ENCODE results near the gene PHLDB3. TPM values are rescaled to one million over a fixed set of nuclear protein-coding genes. Genes with fewer than 3 reads are reported as not detected.

The PHLDB3 gene
- total RNA-seq, 1 donor from 2014 or later: 15.8 TPM

GRCh38 chr19:43468354-43469159, 36.0 kb downstream of the PHLDB3 start:
- DNase-seq (ENCODE audit: low read depth): no peak
- TF ChIP-seq CTCF (conservative IDR thresholded peaks at IDR 0.05; ENCODE audit: low read depth, low read length): no peak

GRCh38 chr19:43467730-43468129, 36.8 kb downstream of the PHLDB3 start:
- DNase-seq (ENCODE audit: low read depth): no peak
- TF ChIP-seq CTCF (conservative IDR thresholded peaks at IDR 0.05; ENCODE audit: low read depth, low read length): no peak
- H3K4me3 ChIP-seq (ENCODE audit: low read depth, low read length): no peak overlapping the region

More at GRCh38 chr19:43468354-43469159, 36.0 kb downstream of the PHLDB3 start:
- no peak overlapping the region for H3K4me3 ChIP-seq (ENCODE audit: low read depth, low read length)

- no peak for TF ChIP-seq CTCF (conservative IDR thresholded peaks at IDR 0.05; ENCODE audit: low read depth, low read length)
- H3K4me3 ChIP-seq (ENCODE audit: low read depth, low read length): no peak overlapping the region
- no peak for DNase-seq (ENCODE audit: low read depth)
Observed at GRCh38 chr19:43467276-43467675, 37.3 kb downstream of the PHLDB3 start.

GRCh38 chr19:43466793-43467192, 37.8 kb downstream of the PHLDB3 start:
- TF ChIP-seq CTCF (conservative IDR thresholded peaks at IDR 0.05; ENCODE audit: low read depth, low read length): no peak
- DNase-seq (ENCODE audit: low read depth): no peak
- no peak overlapping the region for H3K4me3 ChIP-seq (ENCODE audit: low read depth, low read length)

- DNase-seq (ENCODE audit: low read depth): no peak
- no peak for TF ChIP-seq CTCF (conservative IDR thresholded peaks at IDR 0.05; ENCODE audit: low read depth, low read length)
- peak within 1 kb of the TSS; percentile 82 for H3K4me3 ChIP-seq (ENCODE audit: low read depth, low read length)
Observed at GRCh38 chr19:43465468-43466120, 39.0 kb downstream of the PHLDB3 start, which contains the start of gene LYPD3. Gene LYPD3 (minus strand): TSS chr19:43465608. CDS start chr19:43465571, 37 bp downstream.

- no peak for DNase-seq (ENCODE audit: low read depth)
- no peak for TF ChIP-seq CTCF (conservative IDR thresholded peaks at IDR 0.05; ENCODE audit: low read depth, low read length)
- peak overlapping the region; percentile 82 for H3K4me3 ChIP-seq (ENCODE audit: low read depth, low read length)
Observed at GRCh38 chr19:43464134-43464775, 40.3 kb downstream of the PHLDB3 start.
